NAMALWA (cell line): ENCODE results near the gene PRRT4.

ENCODE experiments used
- DNase-seq: peaks from one replicate; pipeline ENCODE4 v3.0.0-alpha.2; 2015; ENCODE audit warnings: low spot score

PRRT4 gene

DNA sequence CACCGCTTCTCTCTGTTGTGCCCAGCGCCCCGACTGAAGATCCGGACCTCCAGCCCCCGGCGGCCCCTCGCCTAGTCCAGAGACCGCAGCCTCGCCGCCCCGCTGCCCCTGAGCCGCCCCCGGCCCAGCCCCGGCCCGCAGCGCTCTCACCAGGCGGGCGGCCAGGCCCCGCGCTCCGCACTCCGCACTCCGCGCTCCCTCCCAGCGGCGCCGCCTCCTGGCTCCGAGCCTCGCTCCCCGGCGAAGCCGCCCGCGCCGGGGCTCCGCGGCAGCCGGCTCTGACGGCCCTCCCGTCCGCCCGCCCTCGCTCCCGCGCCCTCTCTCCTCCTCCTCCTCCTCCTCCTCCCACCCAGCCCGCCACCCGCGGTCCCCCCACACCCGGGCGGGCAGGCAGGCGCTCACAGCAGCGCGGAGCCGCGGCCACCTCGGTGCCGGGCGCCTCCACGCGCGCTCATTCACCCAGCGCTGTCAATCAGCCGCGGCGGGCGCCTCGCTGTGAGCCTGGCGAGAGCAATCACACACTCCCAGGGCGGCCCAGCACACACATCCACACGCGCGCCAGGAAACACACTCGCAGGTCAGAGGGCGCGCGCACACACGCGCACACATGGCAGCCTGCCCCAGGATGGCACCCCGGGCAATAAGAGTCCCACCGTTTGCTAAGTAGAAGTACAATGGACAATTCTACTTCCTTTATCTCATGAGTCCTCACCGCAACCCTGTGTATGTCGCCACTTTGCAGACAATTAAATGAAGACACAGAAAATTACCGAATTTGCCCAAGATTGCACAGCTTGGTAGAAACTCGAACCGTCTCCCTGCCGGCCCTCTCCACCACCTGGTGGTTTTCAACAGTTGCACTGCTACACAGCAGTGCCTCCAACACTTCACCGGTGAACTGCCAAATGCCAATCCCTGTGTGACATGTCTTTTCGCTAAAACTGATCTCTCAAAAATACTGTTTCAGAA is at the start of gene PRRT4:
TSS of gene PRRT4 (minus strand) at position 280 of the 969 bp plus-strand sequence.
- no peak for DNase-seq

DNA sequence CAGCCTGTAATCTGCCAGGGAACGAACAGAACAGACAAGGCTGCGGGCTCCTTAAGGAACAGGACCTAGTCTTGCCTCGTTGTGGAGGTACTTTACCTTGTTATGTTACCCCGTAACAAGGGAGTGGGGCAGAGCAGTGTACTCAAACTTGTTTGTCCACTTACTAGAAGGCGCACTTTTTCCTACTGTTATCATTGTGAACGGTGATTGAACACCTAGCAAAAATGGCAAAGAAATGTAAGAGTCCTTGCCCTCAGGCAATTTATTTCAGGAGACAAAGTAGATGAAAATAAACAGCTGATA is 48.9 kb upstream of the PRRT4 start:
- DNase-seq, result no peak

DNA sequence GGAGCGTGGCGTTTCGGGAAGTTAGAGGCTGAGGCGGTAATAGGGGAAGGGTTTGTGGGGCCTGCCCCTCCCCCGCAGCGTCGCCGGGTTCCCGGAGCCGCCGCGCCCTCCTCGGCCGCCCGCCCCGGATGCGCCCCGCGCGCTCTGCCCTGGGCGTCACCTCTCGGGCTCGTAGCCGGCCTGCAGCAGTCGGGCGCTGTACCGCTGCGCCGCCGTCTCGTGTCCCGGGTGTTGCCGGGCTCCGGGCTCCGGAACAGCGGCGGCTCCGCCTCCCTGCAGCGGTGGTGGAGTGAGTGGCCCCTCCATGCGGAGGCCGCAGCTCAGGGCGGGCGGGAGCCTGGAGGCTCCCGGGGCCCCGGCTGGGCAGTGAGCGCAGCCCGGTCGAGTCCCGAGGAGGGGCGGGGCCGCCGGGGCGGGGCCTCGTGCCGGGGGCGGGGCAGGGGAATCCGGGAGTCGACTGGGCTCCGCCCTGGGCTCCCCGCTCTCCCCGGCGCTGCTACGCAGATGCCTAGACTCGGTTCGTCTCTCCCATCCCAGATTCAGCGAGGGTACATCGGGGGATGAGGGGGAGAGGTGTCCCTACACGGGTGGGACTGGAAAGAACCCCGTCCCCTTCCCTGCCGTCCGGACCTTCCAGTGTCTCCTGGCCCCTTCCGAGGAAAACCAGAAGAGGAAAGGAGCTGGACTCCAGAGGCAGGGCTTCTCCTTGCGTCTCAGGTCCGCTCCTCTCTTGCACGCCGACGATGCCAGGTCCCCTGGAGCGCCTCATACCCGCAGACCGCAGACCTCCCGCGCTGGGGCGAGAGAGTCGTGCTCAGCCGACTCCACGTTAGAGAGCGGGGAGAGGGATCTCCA is 48.3 kb upstream of the PRRT4 start, which contains the start of gene IMPDH1:
TSS of gene IMPDH1 (minus strand) at position 387 of the 855 bp plus-strand sequence. CDS start at position 306, 81 bp downstream.
- peak; percentile 84 for DNase-seq

DNA sequence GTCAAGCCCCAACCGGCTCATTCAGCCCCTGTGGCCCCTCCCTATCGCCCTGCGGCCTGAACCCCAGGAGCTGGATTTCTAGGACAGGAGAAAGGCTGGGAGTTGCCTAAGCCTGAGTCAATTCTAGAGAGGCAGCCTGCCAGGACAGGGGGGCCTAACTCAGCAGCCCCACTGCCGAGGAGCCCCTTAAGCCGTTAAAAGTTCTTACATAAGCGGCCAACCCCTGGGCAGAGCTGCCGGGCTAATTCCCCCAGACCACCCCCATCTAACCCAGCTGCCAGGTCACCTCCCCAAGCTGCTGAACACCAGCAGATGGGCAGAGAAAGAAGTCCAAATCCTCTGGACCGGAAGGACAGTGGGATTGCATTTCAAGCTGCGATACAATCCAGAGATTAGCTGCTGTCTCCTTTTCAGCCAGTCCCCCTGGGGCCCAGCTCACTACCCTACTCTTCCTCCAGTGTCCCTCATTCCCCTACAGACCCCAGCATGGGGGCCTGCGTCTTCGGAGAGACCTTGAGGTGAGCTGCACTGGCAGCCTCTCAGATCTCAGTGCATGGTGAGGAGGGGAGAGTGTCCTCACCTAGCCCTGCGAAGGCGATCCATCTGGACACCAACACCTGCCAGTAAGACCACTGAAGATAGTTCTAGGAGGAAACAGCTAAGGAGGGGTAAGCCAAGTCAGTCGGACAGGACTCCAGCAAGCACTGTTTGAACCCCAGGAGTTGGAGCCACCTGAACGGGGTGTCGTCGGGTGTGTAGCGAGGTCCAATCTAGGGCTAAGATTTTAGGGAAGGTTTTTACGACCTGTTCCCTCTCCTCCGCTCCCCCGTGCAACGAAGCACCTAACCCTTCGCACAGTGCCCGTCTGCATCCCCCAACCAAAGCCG is 47.5 kb upstream of the PRRT4 start:
- DNase-seq, result no peak

DNA sequence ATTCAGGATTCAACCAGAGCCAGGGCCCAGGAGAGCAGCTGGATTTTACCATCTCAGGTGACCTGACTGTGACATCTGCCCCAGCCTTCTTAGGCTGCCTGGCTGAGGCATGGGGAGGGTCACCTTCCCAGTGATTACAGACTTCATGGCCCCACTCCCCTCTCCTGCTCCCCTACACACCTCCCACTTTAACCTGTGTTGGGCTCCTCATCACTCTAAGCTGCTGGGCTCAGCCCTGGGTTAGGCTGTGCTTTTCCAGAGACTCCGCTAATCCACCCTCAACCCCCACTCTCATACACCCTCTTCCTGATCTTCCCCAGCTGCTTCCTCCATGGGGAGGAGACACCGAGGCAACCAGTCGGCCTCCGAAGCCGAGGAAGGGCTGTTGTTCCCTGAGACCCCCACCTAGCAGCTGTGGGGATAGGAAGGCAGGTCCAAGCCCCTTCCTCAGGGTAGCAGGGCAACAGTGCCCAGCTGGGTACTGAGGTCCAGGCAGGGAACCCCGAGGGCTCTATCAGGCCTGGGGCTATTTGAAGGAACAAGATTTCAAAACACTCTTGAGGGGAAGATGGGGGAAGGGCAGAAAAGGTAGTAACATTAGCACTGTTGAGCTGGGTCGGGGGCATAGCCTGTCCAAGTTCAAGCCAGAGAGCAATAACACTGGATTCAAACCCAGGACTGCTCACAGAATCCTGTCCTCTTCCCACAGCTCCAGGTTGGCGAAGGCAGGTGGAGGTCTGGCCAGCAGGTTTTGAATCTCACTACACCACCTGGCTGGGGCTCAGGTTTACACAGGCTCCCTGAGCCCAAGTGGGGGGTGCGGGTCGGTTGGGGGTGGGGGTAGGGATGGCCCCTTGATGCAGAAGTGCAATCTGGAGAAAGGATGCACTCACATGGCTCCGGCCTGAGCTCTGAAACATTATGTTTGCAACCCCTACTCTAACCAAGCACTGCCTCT is 46.5 kb upstream of the PRRT4 start:
- DNase-seq, result no peak

DNA sequence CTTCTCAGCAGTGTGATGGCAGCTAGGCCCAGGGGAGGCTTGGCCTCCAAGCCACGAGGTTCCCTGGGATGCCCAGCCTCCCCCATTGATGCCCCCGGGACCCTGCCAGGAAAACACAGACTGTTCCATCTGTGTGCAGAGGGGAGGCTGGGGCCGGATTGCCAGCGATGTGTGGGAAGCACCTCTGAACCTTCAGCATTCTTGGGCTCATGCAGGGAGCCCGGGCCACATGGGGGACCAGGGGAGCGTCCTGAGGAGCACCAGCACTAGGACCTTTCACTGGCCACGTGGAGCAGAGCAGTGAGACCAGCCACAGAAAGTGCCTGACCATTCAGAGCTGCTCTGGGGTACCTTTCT is 45.7 kb upstream of the PRRT4 start:
- no peak for DNase-seq

DNA sequence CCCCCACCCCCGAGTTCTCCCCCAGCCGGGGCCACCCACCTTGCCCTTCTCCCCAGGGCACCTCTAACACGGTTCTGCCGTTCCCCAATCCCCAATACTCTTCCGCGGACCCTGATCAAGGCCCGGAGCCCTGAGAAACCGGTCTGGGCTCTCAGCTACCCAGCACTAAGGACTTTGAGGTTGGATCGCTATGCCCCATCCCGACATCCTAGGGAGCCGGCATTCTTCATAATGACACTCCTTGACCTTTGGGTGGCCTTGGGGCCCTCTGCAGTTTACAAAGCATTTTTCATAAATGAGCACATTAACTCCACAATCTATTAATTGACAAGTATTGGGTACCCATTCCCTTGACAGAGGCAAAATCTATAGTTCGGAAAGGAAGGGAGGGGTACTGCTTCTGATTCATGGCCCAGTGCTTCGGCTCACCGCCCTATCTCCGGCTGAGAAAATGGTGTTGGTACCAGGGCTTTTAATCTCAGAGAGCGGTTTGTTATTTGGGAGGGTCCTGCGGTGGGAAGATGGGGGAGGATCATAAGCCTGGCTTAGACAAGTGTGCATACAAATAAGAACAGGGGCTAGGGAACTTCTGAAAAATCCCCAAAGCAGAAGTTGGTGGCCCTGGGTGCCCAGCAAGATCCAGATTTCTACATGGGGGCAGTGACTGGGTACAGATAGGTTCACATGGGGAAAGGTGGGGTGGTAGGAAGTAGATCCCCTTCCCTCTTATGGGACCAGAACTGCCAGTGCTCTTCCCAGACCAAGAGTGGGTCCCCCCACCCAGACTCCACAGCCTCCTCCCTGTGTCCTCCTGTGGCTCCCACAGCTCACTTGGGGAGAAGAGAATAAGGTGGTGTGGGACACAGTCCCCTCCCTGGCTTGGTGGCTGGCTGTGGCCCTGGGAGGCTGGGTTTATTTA is 45.1 kb upstream of the PRRT4 start:
- no peak for DNase-seq

DNA sequence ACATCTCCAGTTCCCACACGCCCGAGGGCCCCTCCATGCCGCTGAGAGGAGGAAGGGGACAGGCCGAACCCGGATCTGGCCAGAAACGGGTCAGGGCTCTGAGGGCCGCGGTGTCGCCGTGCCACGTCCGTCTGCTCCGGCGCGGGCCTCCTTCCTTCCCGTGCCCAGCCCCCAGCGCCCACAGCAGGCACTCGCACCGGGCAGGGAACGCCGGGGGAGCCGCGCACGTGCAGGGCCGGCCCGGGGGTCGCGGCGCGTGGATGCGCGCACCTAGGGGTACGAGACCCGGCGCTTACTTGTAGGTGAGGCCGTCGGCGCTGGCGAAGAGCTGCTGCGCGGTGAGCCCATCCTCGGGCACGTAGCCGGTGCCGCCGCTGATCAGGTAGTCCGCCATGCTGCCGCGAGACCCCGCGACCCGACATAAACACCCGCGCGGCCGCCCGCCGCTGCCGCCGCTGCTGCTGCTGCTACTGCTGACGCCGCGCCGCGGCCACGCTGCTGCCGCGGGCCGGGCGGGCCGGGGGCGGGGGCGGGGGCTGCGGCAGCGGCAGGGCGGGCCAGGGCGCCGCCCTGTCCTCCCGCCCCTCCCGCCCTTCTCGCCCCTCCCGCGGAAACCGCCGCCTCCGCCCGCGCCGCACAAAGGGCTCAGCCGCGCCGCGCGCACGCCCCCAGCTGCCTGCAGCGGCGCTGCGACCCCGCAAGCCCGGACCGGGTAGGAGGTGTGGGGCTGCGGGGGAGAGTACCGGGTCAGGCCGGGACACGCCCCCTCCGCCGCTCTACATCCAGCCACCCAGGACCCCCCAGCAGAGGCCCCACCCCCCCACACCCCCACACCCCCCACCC is 44.2 kb upstream of the PRRT4 start:
- peak; percentile 78 for DNase-seq

DNA sequence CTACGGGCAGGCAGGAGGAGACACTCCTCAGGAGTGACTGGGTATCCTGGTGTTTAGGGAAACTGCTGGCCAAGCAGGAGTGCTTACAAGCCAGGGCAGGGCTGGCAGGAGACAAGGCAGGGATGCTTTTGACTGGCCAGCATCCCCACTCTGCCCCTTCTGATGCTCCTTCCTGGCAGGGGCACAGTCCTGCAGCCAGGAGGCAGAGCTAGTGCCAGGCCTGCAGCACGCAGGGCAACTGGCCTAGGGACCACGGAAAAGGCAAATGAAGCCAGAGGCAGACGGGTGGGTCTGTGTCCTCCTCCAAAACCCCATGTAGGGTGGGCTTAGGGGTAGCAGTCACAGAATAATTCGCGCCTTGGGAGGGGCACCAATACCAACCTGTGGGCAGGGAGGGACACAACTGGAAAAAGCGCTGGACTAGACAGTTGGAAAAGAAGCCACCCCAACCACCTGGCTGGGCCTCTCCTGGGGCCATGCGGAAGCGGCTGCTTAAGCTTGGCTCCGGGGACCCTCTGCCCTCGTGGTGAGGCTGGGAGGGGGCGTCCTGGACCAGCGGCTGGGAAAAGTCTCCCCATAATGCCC is 43.5 kb upstream of the PRRT4 start:
- DNase-seq, result peak; percentile 54

DNA sequence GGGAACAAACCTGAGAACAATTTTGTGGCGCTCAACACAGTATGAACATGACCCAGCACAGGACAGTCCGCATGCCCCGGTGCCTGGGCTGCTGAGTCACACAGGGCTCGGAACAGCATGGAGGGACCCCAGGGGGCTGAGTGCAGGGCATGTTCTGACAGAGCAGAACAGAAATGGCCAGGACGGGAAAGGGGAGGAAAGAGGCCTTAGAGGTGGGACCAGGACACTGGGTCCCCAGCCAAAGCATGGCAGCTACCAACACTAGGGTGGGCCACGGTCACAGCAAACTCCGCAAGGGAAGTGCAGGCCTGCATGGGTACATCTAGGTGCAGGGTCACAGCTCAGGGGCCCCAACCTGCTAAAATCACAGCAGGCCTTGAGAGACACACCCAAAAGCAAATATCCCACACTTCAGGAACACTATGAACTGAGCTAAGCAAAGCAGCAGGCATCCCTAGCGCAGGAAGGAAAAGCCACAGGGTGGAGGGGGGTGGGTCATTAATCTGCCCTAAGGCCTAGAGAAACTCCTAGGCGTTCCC is 42.7 kb upstream of the PRRT4 start:
- DNase-seq, result no peak

DNA sequence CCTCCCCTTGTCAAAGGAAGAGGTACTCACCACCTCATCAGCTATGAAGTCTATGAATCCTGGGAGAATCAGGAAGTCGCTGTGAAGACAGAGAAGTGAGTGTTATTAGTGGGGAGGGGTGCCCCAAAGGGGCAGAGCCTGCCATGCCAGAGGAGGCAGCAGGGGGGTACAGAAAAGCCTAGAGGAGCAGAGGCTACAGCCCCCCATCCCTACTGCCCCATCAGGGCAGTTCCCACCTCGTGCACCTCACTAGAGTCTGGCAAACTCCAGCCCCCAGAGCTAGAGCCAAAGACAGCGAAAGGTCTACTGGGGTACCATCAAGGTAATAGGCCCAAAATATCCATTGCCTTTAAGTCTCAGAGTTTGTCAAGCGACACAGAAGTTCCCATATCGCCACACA is 42.2 kb upstream of the PRRT4 start:
- DNase-seq, result no peak

DNA sequence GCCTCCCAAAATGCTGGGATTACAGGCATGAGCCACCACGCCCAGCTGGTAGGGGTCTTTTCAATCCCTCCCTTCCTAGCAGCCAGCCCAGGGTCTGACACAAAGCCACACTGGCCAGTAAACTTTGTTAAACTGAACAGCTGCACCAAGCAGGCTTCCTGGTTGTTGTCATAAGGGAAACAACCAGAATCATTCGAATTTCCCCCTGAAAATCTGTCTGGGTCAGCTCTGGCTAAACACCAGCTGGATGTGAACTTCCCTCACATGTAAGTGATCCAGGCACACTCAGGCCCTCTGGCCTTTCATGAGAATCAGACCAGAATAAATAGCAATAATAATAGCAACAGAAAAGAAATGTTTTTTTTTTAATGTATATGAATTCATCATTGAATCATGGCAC is 40.9 kb upstream of the PRRT4 start:
- DNase-seq, result no peak

DNA sequence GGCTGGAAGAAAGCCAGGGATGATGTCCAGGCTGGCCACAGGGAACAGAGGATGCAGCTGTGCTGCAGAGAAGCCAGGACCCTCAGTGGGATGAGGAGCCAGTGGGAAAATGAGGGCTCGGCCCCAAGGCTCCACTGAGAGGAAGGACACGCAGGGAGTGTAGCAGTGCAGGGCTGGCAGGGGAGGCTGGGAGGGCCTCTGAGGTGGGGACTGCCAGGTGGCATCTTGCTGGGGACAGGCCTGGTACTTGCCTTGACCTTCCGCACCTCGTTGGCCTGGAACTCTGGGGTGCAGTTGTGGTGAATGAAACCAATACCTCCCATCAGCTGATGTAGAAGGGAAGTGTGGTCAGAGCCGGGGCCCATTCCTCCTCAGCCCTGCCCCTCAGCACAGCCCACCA is 39.1 kb upstream of the PRRT4 start:
- no peak for DNase-seq

DNA sequence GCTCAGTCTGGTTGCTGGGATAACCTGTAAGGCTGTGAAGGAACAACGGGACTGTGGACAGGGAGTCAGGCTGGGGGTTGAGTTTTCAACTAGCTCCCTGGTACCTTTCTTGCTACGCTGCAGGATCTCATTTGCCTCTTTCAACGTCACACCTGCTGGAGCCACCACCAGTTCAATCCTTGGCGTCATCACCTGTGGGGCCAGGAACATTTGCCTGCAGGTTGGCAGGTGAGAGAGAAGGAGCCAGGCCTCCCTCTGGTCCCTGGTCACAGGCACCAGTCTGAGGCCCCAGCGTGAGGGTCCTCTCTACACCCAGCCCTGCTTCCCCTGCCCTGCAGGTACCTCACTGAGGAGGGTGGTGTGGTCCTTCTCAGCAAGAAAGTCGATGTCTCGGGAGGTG is 38.5 kb upstream of the PRRT4 start:
- DNase-seq, result no peak

DNA sequence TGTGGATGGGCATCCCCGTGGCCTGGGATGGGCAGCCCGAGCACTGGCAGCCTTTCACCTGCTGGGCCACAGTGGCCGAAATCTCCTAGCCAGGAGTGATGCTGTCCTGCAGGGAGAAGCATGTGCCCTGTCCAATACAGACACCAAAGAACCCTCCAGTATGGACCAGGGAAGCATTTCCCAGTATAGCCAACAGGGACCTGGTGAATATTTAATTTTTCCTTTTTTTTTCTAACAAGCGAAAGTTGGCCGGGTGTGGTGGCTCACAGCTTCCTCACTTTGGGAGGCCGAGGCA is 37.3 kb upstream of the PRRT4 start:
- DNase-seq, result no peak

DNA sequence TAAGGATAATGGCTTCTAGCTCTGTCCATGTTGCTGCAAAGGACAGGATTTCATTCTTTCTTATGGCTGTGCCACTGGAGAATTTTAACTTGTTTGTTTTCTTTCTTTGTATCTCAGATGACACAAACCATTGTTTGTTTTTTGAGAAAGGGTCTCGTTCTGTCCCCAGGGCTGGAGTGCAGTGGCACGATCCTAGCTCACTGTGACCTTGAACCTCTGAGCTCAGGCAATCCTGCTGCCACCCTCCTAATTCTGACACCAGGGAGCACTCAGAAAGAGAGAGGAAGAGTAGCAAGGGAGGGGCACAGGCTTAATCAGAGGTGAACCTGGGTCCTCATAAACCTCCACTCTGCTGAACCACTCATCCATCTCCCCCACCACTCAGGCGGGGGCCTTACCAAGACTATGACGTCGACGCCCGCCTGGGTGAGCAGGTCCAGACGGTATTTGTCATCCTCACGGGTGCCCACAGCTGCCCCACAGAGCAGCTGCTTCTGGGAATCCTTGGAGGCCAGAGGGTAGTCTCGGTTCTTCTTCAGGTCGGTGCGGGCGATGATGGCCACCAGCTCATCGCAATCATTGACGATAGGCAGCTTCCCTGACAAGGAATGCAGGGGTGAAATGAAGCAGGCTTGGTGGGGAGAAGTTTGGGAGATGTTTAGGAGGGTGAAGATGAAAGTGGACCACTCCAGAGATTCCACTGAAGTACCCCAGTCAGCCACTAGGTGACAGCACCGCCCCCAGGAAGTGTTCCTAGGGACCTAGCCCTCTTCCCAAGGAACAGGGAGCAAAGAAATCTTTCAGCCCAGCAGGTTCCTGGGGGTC is 36.7 kb upstream of the PRRT4 start:
- DNase-seq, result peak; percentile 40

DNA sequence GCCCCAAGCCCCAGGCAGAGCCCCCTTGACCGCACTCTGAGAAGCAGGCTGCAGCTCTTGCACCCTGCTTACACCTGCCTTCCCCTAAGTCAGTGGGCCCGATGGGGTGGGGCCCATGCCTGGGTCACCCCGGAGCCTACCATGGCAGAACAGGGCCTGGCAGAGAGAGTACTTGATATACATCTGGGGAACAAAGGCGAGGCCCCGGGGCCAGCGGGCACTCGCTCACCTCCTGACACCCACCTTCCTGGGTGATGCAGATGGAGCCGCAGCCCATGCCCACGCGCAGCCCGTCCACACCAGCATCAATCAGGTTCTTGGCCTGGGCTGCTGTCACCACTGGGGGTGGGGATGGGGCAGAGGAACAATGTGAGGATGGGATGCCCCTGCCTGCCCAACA is 34.9 kb upstream of the PRRT4 start:
- no peak for DNase-seq

DNA sequence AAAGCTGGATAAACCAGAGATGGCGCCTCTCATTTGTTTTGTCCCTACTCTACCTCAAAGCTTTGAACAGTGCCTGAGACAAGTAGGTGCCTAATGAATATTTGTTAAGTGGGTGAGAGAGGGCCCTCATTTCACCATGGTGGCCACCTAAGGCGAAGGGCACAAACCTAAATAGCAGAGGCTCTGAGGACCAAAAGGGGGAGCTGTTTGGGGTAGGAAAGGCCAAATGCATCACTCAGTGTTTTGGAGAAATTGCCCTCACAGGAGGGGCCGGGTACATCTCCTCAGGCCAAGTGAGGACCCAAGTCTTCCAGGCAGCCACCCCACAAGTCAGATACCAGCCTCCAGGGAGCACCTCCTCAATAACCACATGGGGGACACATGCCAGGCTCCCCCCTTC is 34.3 kb upstream of the PRRT4 start:
- DNase-seq, result peak; percentile 36
